Measurements from ENCODE around the gene HOXD9. TPM values are rescaled to one million over a fixed set of nuclear protein-coding genes. Genes with fewer than 3 reads are reported as not detected.

HOXD9 gene
- polyA plus RNA-seq, 1 experiment: not detected

DNA sequence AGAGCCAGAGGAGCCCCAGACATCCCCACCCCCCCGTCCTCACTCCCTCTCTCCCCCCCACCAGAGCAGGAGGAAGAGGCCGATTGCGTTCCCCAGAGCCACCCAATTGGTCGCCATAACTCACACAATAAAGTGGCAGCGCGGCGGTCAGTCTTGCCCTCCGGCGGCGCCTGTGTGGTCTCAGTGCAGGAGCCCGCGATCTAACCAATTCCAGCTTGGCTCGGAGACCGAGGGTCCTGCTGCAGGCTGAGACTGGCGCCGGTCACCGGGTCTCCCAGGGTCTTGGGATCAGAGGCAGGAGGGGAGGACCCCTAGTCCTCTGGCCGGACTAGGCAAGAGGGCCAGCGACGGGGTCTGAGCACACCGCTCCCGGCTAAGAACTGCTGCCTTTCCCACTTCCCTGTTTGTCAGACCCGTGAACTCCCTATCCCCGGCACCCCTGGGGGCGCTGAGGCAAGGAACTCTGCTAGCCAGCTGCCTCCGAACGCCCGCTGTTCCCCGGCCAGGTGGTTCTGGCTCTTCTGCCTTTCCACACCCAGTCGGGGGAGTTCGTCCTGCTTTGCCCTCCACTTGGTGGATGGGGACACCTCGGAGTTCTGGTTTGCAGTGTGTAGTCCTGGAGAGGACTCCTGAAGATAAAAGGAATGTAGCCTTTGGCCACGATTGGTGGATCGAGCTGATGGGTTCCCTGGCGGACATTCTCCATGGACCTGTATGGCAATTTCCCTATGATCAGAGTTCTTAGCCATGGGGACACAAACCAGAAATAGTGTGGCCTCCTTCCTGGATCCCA, 24.0 kb upstream of the HOXD9 start:
- CTCF ChIA-PET: interaction anchor here (1.1 to 6.3 kb wide), 12 partner anchors 13 to 1398 kb away, joined by 3 to 135 read pairs (median 8); no protein-coding TSS in a partner anchor
- POLR2A ChIA-PET: no interaction called here
- Histone ChIP-seq H3K4me3 (ENCODE audit: low read depth, low read length) (no peak overlapping the region), H3K9me3 (ENCODE audit: control insufficient read depth, insufficient read depth, low read length) (peaks cover 12% of the 10 kb centered on the region; the same call in 1 of the 2 replicates), H3K27ac (ENCODE audit: low read depth, low read length) (no peak overlapping the region), H3K27me3 (ENCODE audit: control insufficient read depth, insufficient read depth, low read length) (peaks cover 96% of the 10 kb centered on the region)
- DNase-seq (ENCODE audit: low read depth, low spot score): no peak
- TF ChIP-seq, protein P1, sequence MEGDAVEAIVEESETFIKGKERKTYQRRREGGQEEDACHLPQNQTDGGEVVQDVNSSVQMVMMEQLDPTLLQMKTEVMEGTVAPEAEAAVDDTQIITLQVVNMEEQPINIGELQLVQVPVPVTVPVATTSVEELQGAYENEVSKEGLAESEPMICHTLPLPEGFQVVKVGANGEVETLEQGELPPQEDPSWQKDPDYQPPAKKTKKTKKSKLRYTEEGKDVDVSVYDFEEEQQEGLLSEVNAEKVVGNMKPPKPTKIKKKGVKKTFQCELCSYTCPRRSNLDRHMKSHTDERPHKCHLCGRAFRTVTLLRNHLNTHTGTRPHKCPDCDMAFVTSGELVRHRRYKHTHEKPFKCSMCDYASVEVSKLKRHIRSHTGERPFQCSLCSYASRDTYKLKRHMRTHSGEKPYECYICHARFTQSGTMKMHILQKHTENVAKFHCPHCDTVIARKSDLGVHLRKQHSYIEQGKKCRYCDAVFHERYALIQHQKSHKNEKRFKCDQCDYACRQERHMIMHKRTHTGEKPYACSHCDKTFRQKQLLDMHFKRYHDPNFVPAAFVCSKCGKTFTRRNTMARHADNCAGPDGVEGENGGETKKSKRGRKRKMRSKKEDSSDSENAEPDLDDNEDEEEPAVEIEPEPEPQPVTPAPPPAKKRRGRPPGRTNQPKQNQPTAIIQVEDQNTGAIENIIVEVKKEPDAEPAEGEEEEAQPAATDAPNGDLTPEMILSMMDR (IDR thresholded peaks at IDR 0.05; ENCODE audit: low read depth, low read length): no peak

DNA sequence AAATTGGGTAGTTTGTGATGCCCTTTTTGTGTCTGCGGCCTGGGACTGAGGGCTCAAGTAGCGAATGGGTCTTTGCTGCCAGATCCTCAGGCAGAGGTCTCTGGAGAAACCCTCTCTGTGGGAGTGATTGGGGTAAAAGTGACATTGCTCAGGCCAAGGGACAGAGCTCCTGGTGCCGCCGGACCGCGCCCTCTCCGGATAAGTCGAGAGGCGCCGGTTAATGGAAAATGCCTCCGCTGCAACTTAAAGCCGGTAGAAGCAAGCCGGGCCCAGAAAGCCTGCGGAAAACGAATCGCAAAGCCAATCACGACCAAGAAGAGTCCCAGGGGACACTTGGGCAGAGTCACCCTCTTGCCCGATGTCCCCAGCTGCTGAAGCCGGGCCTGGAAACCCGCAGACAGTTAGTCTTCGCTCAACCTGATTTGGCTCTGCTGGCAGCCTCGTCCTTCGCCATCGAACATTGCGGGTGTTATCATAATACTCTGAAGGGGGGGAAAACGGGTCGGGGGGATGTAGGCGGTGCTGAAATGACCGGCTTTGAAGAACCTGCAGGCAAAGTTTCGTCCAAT, 23.3 kb upstream of the HOXD9 start:
- CTCF ChIA-PET: interaction anchor here (0.6 to 6.3 kb wide), 2 partner anchors 410 to 722 kb away, joined by 3 to 135 read pairs; no protein-coding TSS in a partner anchor
- no peak for DNase-seq (ENCODE audit: low read depth, low spot score)
- Histone ChIP-seq H3K27ac (ENCODE audit: low read depth, low read length) (no peak overlapping the region), H3K9me3 (ENCODE audit: control insufficient read depth, insufficient read depth, low read length) (peaks cover 11% of the 10 kb centered on the region; the same call in 1 of the 2 replicates), H3K4me3 (ENCODE audit: low read depth, low read length) (no peak overlapping the region), H3K27me3 (ENCODE audit: control insufficient read depth, insufficient read depth, low read length) (peaks cover 96% of the 10 kb centered on the region)
- POLR2A ChIA-PET: no interaction called here
- TF ChIP-seq, protein P1 (IDR thresholded peaks at IDR 0.05; ENCODE audit: low read depth, low read length): no peak

DNA sequence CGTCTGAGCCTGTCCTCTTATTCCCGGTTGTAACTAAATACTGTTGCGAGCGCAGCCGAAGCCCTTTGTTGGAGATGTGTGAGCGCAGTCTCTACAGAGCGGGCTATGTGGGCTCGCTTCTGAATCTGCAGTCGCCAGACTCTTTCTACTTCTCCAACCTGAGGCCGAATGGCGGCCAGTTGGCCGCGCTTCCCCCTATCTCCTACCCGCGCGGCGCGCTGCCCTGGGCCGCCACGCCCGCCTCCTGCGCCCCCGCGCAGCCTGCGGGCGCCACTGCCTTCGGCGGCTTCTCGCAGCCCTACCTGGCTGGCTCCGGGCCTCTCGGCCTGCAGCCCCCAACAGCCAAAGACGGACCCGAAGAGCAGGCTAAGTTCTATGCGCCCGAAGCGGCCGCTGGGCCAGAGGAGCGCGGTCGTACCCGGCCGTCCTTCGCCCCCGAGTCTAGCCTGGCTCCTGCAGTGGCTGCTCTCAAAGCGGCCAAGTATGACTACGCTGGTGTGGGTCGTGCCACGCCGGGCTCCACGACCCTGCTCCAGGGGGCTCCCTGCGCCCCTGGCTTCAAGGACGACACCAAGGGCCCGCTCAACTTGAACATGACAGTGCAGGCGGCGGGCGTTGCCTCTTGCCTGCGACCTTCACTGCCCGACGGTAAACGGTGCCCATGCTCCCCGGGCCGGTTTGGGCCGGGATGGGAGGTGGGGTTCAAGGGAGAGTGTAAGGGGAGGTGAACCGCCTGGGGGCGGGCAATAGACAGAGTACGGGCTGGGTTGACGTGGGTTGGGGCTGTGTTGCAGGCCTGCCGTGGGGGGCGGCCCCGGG, 22.6 kb upstream of the HOXD9 start, which contains the start of gene HOXD12:
HOXD12 (plus strand) TSS at position 68 of the 819 bp plus-strand sequence; CDS start at position 75, 7 bp downstream.
- CTCF ChIA-PET: interaction anchor here (0.6 kb wide), 1 partner anchor 723 kb away, joined by 3 read pairs; no protein-coding TSS in a partner anchor
- no peak within 1 kb of the TSS for H3K4me3 ChIP-seq (ENCODE audit: low read depth, low read length)

DNA sequence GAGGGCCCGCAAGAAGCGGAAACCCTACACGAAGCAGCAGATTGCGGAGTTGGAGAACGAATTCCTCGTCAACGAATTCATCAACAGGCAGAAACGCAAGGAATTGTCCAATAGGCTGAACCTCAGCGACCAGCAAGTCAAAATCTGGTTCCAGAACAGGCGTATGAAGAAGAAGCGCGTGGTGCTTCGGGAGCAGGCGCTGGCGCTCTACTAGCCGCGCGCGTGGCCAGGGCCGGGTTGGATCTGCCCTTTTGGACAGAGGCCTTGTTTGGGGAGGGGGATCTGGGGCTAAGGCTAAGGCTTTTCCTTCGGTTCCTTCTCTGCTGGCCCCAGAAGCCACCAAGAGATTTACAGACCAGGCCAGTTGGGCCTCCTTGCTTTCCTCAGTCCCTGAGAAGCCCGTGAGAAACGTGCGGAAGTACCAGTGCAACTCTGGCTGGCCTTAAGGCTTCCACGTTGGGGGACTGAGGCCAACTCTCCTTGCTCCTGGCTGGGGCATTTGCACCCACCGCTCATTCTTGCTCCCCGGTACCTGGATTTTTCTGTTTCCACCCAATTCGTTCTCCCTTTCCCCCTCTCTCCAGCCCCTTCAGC, 21.9 kb upstream of the HOXD9 start:
- no peak overlapping the region for H3K4me3 ChIP-seq (ENCODE audit: low read depth, low read length)
- ChIA-PET CTCF (no interaction called here), POLR2A (no interaction called here)
- no peak overlapping the region for H3K27ac ChIP-seq (ENCODE audit: low read depth, low read length)
- peaks cover 15% of the 10 kb centered on the region; the same call in 1 of the 2 replicates for H3K9me3 ChIP-seq (ENCODE audit: control insufficient read depth, insufficient read depth, low read length)
- TF ChIP-seq, protein P1 (IDR thresholded peaks at IDR 0.05; ENCODE audit: low read depth, low read length): no peak
- peaks cover 96% of the 10 kb centered on the region for H3K27me3 ChIP-seq (ENCODE audit: control insufficient read depth, insufficient read depth, low read length)
- DNase-seq (ENCODE audit: low read depth, low spot score): no peak

More for the DNA sequence above, 22.6 kb upstream of the HOXD9 start, which contains the start of gene HOXD12:
- Histone ChIP-seq H3K9me3 (ENCODE audit: control insufficient read depth, insufficient read depth, low read length) (peaks cover 11% of the 10 kb centered on the region; the same call in 1 of the 2 replicates), H3K27ac (ENCODE audit: low read depth, low read length) (no peak within 1 kb of the TSS), H3K27me3 (ENCODE audit: control insufficient read depth, insufficient read depth, low read length) (peaks cover 96% of the 10 kb centered on the region)
- POLR2A ChIA-PET: no interaction called here
- TF ChIP-seq, protein P1 (IDR thresholded peaks at IDR 0.05; ENCODE audit: low read depth, low read length): no peak
- DNase-seq (ENCODE audit: low read depth, low spot score): no peak

Measured in AG04450 (cell line).